ENCODE data around the gene CD1B. TPM values are rescaled to one million over a fixed set of nuclear protein-coding genes. Genes with fewer than 3 reads are reported as not detected.

CD1B gene
- polyA plus RNA-seq, 1 of the 3 experiments (the other 2 are of a cell fraction) = not detected

Other genes starting within 250 kb of the CD1B start
- gene CD1D, start 150.6 kb downstream of the CD1B start, polyA plus RNA-seq (2012; rRNA removed) = not detected in 2 replicates
- not detected in 2 replicates for gene CD1A, start 77.1 kb downstream of the CD1B start, polyA plus RNA-seq (2012; rRNA removed)
- gene CD1C, start 41.6 kb downstream of the CD1B start, polyA plus RNA-seq (2012; rRNA removed) = not detected in 2 replicates
- gene CD1E, start 22.4 kb upstream of the CD1B start, polyA plus RNA-seq (2012; rRNA removed) = not detected in 2 replicates
- not detected in 2 replicates for gene OR10T2, start 67.9 kb upstream of the CD1B start, polyA plus RNA-seq (2012; rRNA removed)
- not detected in 2 replicates for gene OR10K2, start 94.7 kb upstream of the CD1B start, polyA plus RNA-seq (2012; rRNA removed)
- not detected in 2 replicates for gene OR10K1, start 130.3 kb upstream of the CD1B start, polyA plus RNA-seq (2012; rRNA removed)
- not detected in 2 replicates for gene OR10R2, start 140.7 kb upstream of the CD1B start, polyA plus RNA-seq (2012; rRNA removed)
- gene OR6Y1, start 222.9 kb upstream of the CD1B start, polyA plus RNA-seq (2012; rRNA removed) = not detected in 2 replicates
- not detected in 2 replicates for gene OR6P1, start 239.0 kb upstream of the CD1B start, polyA plus RNA-seq (2012; rRNA removed)
- gene OR10X1, start 248.4 kb upstream of the CD1B start, polyA plus RNA-seq (2012; rRNA removed) = not detected in 2 replicates